HepG2 (cell line): Measurements from ENCODE around the gene LILRB3. TPM values are rescaled to one million over a fixed set of nuclear protein-coding genes. Genes with fewer than 3 reads are reported as not detected.
A peak's percentile ranks its signal among the peaks of the same experiment; 100 is the strongest.
"Not testable (repeated sequence)": the region's sequence is repeated elsewhere in the genome, so short reads cannot be mapped to it uniquely, and the experiment has no call there.

Experiments used
- ATAC-seq: fragments of 200-7000 bp; cut with Tn5 transposase; 3 replicates; pipeline ENCODE4 v1.9.1; 2020; ENCODE audit warnings: mild to moderate bottlenecking, moderate library complexity
- BruUV-seq: library from RNA; stranded (reverse); fragments of 400-500 nt; replicated peaks from 2 replicates; lab custom pipeline; 2021; lab: Mats Ljungman, UMichigan
- CTCF ChIA-PET: fragments of 300-600 bp; formaldehyde crosslinking; extraction: SDS; loops from one replicate; lab custom pipeline; 2021; ENCODE audit warnings: low total read pairs, inconsistent platforms, low intra/inter-chr PET ratio; lab: Yijun Ruan, JAX
- POLR2A ChIA-PET: fragments of 350-600 bp; sonication (Branson Sonifier 250); formaldehyde crosslinking; loops from one replicate; lab custom pipeline; 2020; ENCODE audit warnings: antibody characterized with exemption, inconsistent platforms; lab: Yijun Ruan, JAX
- DNase-seq: peaks from one replicate; pipeline ENCODE4 v3.0.0-alpha.2; 2015; ENCODE audit warnings: low spot score
- FAIRE-seq: peaks from 3 replicates; lab custom pipeline; 2011; peaks lifted over from hg19 to GRCh38; lab: Jason Lieb, UNC
- H2AFZ ChIP-seq: one replicate; pipeline ENCODE4 v1.6.1; 2011; ENCODE audit warnings: low read length, inconsistent platforms
- H3K27ac ChIP-seq: fragments of 300-600 bp; 3 replicates; pipeline ENCODE4 v1.8.0; 2011; ENCODE audit warnings: mixed run types, mild to moderate bottlenecking, mixed read lengths, low read length, inconsistent platforms; ENCODE audit not compliant: insufficient read depth; ENCODE audit errors: extremely low read length
- H3K27me3 ChIP-seq, 2 experiments: fragments of 200-600 bp in 1 of 2; 2 replicates in 1 of 2; 3 replicates in 1 of 2; pipeline versions ENCODE4 v1.6.0 to v1.8.0; 2011; ENCODE audit warnings: low read length in 2 of 2, mild to moderate bottlenecking in 2 of 2, moderate library complexity in 2 of 2, inconsistent platforms in 1 of 2; ENCODE audit not compliant: insufficient read depth in 2 of 2, control insufficient read depth in 1 of 2
- H3K36me3 ChIP-seq, 2 experiments: fragments of 200-600 bp in 1 of 2; replicated peaks in 1 of 2; 2 replicates in 1 of 2; 3 replicates in 1 of 2; pipeline versions ENCODE4 v1.5.1 to v1.8.0; 2011; ENCODE audit warnings: low read length in 2 of 2, inconsistent platforms in 1 of 2; ENCODE audit not compliant: insufficient read depth in 2 of 2, control insufficient read depth in 1 of 2
- H3K4me1 ChIP-seq: 2 replicates; pipeline ENCODE4 v1.5.1; 2012; ENCODE audit warnings: low read length, inconsistent platforms; ENCODE audit not compliant: insufficient read depth
- H3K4me2 ChIP-seq: 2 replicates; pipeline ENCODE4 v1.6.0; 2011; ENCODE audit warnings: low read depth, low read length, inconsistent platforms
- H3K4me3 ChIP-seq, 3 experiments: fragments of 200-600 bp in 1 of 3; sonication (generic), shearing (Covaris generic) in 1 of 3; replicated peaks in 1 of 3; 2 replicates each; pipeline ENCODE4 v1.5.1; 2011 to 2016; ENCODE audit warnings: low read length in 3 of 3, inconsistent platforms in 2 of 3, low read depth in 2 of 3, mild to moderate bottlenecking in 2 of 3, control low read depth in 1 of 3, mixed read lengths in 1 of 3; ENCODE audit not compliant: insufficient read depth in 1 of 3
- H3K79me2 ChIP-seq: one replicate; pipeline ENCODE4 v1.6.1; 2011; ENCODE audit warnings: low read length, inconsistent platforms; ENCODE audit not compliant: insufficient read depth
- H3K9ac ChIP-seq: 2 replicates; pipeline ENCODE4 v1.6.0; 2011; ENCODE audit warnings: mild to moderate bottlenecking, low read depth, low read length, inconsistent platforms; ENCODE audit not compliant: insufficient read depth
- H3K9me3 ChIP-seq: 2 replicates; pipeline ENCODE4 v1.5.1; 2012; ENCODE audit warnings: mild to moderate bottlenecking, low read length
- H4K20me1 ChIP-seq: 2 replicates; pipeline ENCODE4 v1.6.0; 2011; ENCODE audit warnings: inconsistent platforms, mild to moderate bottlenecking, low read length, moderate library complexity; ENCODE audit not compliant: insufficient read depth
- HNRNPUL1 ChIP-seq: fragments of 200-400 bp; formaldehyde crosslinking; IDR thresholded peaks from 2 replicates; pipeline ENCODE4 v1.6.1; 2017; ENCODE audit warnings: low read depth, mild to moderate bottlenecking, low read length, moderate library complexity
- ZNF891 ChIP-seq: sonication (generic); formaldehyde crosslinking; IDR thresholded peaks from 2 replicates; pipeline ENCODE4 v1.5.0; 2020; ENCODE audit warnings: mild to moderate bottlenecking, missing genetic modification reagents
- WGBS: methylation state at CpG from one replicate; pipeline ENCODE4 v1.1.6; 2017; ENCODE audit warnings: low lambda C conversion rate; 5-methylcytosine and 5-hydroxymethylcytosine counted together
- in situ Hi-C: cut with HindIII; loops from 2 replicates; pipeline ENCODE4 v1.10.0; 2017; ENCODE audit warnings: low pct_unique_long_range_greater_than_20kb; ENCODE audit not compliant: extremely low pct_ligation_motif_present
- intact Hi-C: fragments of 100-400 bp; cut with micrococcal nuclease; formaldehyde crosslinking; loops from one replicate; pipeline ENCODE4 v1.10.0; 2022; ENCODE audit not compliant: unreplicated experiment
- polyA plus RNA-seq, 8 experiments: library from polyadenylated mRNA; depleted of rRNA in 3 of 8; stranded (reverse) in 7 of 8; unstranded in 1 of 8; fragments of >200 nt; fragmentation: Illumina TruSeq in 4 of 8; extraction: Trizol in 4 of 8; gene quantifications; 2 replicates each; pipeline versions ENCODE4 v1.2.1 to v1.2.3, GENCODE V29; 2011 to 2016; ENCODE audit warnings: low read depth in 4 of 8, missing spikeins in 1 of 8, mixed read lengths in 1 of 8; ENCODE audit not compliant: insufficient read depth in 1 of 8
- total RNA-seq, 5 experiments: library from RNA; depleted of rRNA; stranded (reverse); fragments of >200 nt; fragmentation: Illumina TruSeq; extraction: Trizol; gene quantifications; 2 replicates each; pipeline ENCODE4 v1.2.3, GENCODE V29; 2016; ENCODE audit warnings: low read depth in 1 of 5

The LILRB3 gene
- total and polyA plus RNA-seq, 2 of the 13 experiments (the other 11 are each of a cell fraction or from before 2014, with no cell fraction given): 0.22 TPM; not detected in 1

DNA sequence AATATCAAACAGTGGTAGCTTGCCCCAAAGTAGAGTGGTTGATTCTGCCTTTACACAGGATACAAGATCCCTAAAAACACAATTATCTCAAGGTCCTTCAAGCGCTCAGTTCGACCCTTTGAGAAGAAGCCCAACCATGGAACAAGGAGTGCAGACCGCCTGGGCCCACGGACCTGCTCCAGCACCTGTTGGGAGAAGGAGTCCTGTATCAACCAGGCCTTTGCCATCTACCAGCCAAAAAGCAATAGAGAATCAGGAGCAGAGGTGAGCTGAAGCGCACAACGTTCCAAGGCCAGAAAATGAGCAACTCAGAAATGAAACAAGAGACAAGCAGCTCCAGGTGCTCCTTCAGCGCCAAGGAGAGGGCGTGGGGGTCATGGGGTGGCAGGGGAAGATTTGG is 6.3 kb upstream of the LILRB3 start:
- H3K9me3 ChIP-seq: peaks cover 4% of the 10 kb centered on the region; the same call in 1 of the 2 replicates
- no peak for FAIRE-seq
- no peak overlapping the region for H3K4me3 ChIP-seq
- no peak for DNase-seq
- H3K9ac ChIP-seq: no peak overlapping the region
- no peak for ATAC-seq
- no peaks in the 10 kb centered on the region for H3K36me3 ChIP-seq
- ChIA-PET CTCF (no interaction called here), POLR2A (no interaction called here)
- H4K20me1 ChIP-seq: no peaks in the 10 kb centered on the region
- in situ Hi-C loops (no loop called here), intact Hi-C loops (no loop called here)
- no peak for TF ChIP-seq HNRNPUL1
- TF ChIP-seq ZNF891 (CRISPR knock-in tag): no peak
- H3K79me2 ChIP-seq: no peaks in the 10 kb centered on the region
- H3K4me1 ChIP-seq: peaks cover 11% of the 10 kb centered on the region
- H3K27me3 ChIP-seq: peaks cover 1 to 19% of the 10 kb centered on the region in 2 experiments; a peak in 3 of 5 replicates
- no peak overlapping the region for H3K27ac ChIP-seq
- no peak overlapping the region for H2AFZ ChIP-seq
- WGBS: 66% methylated on average over 8 of the region's 8 CpGs
- H3K4me2 ChIP-seq: no peak overlapping the region
- no TSS peak for BruUV-seq

DNA sequence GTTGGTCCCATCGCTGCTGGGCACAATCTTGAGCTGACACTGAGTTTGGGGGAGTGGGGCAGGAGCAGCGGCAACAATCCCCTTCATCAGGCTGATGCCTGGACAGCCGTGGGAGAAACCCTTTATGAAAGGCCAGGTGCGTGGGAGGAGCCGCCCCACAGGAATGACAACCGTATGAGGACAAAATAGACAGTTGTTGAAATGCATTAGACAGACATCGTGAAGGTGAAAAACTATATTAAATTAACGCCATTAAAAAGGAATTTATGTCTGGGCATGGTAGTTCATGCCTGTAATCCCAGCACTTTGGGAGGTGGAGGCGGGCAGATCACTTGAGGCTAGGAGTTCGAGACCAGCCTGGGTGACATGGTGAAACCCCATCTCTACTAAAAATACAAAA is 1.8 kb upstream of the LILRB3 start:
- H2AFZ ChIP-seq, H3K4me1 ChIP-seq, H3K27ac ChIP-seq, BruUV-seq, DNase-seq, CTCF ChIA-PET, H4K20me1 ChIP-seq, H3K79me2 ChIP-seq, H3K4me3 ChIP-seq, H3K9ac ChIP-seq, POLR2A ChIA-PET, H3K9me3 ChIP-seq, intact Hi-C loops, in situ Hi-C loops, H3K4me2 ChIP-seq, ATAC-seq, H3K36me3 ChIP-seq, FAIRE-seq: not testable (repeated sequence)
- H3K27me3 ChIP-seq: peaks cover 1 to 22% of the 10 kb centered on the region in 2 experiments; a peak in 4 of 5 replicates
- 39% methylated on average over 8 of the region's 10 CpGs for WGBS

DNA sequence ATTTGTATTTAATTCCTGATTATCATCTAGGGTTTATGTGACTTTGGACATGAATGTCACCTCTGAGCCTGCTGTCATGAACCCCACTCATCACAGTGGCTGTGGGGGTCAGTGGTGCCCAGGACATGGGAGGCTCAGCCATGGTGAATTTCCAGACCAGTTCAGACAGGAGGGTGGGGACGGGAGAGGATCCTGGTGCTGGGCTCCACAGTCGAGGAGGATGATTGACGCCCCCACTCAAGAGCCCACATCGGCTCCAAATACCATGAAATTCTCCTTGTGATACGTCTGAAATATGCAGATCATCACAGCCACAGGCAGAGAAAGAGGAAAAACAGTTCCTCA is 1.1 kb upstream of the LILRB3 start:
- intact Hi-C loops, DNase-seq: not testable (repeated sequence)

DNA sequence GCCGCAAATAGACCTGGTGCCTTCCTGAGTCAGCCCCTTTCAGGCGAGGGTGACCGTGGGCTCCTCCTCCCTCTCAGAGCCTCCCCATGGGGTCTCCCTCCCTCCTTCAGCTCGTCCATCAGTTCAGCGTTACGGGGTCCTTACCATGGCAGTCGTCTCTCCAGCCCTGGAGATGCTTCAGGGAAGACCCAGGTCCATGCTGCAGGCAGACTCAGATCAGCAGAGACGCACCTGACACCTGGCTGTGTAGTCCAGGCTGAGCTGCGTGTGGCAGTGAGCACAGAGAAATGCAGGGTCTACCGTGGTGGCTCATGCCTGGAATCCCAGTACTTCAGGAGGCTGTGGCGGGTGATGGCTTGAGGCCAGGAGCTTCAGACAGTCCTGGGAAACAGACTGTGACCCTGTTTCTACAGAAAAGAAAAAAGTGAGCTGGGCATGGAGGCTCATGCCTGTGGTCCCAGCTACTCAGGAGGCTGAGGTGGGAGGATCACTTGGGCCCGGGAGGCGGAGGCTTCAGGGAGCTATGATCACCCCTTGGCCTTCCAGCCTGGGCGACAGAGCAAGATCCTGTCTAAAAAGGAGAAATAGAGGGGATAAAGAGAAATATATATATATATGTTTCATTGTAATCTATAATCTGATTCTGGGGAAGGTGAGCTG is 600 bp upstream of the LILRB3 start:
- H3K79me2 ChIP-seq, H3K9ac ChIP-seq, H3K4me2 ChIP-seq, BruUV-seq, FAIRE-seq, H3K4me3 ChIP-seq, H3K27ac ChIP-seq, CTCF ChIA-PET, H2AFZ ChIP-seq, DNase-seq, intact Hi-C loops, H4K20me1 ChIP-seq, in situ Hi-C loops, H3K4me1 ChIP-seq, H3K9me3 ChIP-seq, H3K36me3 ChIP-seq: not testable (repeated sequence)
- 8% methylated on average over 10 of the region's 14 CpGs for WGBS
- peak; percentile 19; the same call in 1 of the 3 replicates for ATAC-seq
- POLR2A ChIA-PET: interaction anchor here (1.0 kb wide), 1 partner anchor 34 kb away, joined by 3 read pairs; the partner anchor contains the start of gene MBOAT7
- peaks cover 1 to 27% of the 10 kb centered on the region in 2 experiments; a peak in 4 of 5 replicates for H3K27me3 ChIP-seq

More for the DNA sequence above, 1.1 kb upstream of the LILRB3 start:
- CTCF ChIA-PET, H4K20me1 ChIP-seq, H3K4me1 ChIP-seq, H3K36me3 ChIP-seq, in situ Hi-C loops, H3K27ac ChIP-seq, ATAC-seq, H3K4me3 ChIP-seq, H3K9me3 ChIP-seq, H2AFZ ChIP-seq, H3K4me2 ChIP-seq, H3K9ac ChIP-seq, BruUV-seq, FAIRE-seq, H3K79me2 ChIP-seq: not testable (repeated sequence)
- POLR2A ChIA-PET: interaction anchor here (1.0 kb wide), 1 partner anchor 35 kb away, joined by 3 read pairs; the partner anchor contains the start of gene MBOAT7
- 26% methylated on average over 5 of the region's 5 CpGs for WGBS
- peaks cover 1 to 26% of the 10 kb centered on the region in 2 experiments; a peak in 4 of 5 replicates for H3K27me3 ChIP-seq
